GM18502 (cell line): ENCODE measurements around the gene SELENOI.

Source experiments
- ATAC-seq: cut with Tn5 transposase; IDR thresholded peaks from one replicate; pipeline ENCODE4 v1.9.1; 2021; ENCODE audit warnings: mild to moderate bottlenecking; ENCODE audit not compliant: unreplicated experiment, poor library complexity

The SELENOI gene

DNA sequence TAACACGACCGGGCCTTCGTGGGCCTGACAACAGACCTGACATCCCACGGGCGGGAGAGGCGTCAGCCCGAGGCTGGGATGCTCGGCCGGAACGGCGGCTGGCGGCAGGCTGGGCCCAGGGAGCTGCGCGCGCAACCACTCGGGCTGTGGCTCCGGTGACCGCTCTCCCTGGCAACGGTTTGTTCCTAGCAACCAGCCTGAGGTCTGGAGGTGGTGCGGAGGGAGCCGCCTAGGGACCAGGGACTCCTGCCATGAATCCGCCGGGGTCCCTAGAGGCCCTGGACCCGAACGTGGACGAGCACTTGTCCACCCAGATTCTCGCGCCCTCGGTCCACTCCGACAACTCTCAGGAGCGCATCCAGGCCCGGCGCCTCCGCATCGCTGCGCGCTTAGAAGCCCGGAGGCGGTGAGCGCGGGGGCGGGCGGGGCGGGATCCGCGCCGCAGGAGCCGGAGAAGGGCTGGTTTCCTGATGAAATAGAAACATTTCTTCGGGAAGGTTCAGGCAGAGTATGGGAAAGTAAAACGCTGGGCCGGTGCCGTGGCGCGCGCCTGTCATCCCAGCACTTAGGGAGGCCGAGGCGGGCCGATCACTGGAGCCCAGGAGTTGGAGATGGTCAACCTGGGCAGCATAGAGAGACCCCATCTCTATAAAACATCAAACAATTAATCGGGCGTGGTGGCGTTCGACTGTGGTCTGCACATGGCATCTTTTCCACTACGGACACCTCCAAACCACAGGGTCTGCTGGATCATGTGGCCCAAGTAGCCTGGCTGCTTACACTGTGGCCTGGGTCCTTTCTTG, 56.0 kb downstream of the SELENOI start, which contains the start of gene DRC1:
Gene DRC1 (plus strand): TSS at position 182 of the 803 bp plus-strand sequence. CDS start 70 bp downstream, at position 252.
- ATAC-seq = no peak

DNA sequence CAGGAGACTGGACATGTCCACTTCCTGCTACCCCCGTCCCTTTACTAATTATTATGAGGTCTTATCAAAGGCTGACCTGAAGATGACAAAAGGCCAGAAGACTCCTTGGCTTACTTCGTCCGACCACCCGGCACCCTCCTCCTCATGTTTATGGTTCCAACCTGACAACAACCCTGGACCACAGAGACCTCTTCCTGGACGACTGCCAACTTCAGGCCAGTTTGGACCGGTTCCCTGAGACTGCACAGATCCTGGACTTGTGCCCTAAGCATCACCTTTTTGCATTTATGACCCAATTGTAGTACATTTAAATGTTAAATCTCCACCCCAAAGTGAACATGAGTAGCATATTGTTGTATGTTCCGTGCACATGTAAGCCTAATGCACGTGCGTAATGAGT, 61.6 kb downstream of the SELENOI start:
- no peak for ATAC-seq

DNA sequence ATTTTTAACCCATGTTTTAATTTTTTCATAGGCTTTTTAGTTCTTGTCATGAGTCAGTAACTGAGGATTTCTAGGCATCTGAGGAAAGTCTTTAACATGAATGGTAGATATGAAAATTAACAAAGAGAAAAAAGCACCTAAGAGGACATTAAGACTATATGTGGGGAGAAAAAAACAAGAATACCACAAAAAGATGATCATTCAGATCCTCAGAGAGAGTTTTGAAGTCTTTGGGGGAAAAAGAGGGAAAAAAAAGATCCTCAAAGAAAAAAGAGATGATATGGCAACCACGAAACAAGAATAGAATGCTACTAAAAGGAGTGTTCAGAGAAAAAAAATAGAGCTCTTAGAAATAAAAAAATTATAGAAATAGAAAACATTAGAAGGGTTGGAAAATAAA, 63.8 kb downstream of the SELENOI start:
- no peak for ATAC-seq

DNA sequence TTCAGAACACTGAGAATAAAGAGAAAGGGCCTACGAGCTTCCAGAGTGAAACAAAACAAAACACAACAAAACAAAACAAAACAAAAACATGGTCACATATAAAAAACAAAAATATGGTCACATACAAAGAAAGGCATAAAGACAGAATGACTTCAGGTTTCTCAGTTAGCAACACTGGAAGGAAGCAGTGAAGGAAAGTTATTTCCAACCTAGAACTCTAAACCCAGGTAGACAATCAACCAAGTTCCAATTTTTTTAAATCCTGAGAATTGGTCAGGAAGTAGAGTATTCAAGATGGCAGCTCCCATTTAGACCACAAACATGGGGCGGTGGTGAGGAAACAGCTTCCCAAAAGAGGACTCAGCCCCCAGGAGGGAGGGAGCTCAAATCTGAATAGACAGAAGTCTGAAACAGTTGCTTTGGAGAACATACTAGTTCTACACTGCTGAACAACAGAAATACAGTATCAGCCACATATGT, 64.9 kb downstream of the SELENOI start:
- ATAC-seq = no peak

DNA sequence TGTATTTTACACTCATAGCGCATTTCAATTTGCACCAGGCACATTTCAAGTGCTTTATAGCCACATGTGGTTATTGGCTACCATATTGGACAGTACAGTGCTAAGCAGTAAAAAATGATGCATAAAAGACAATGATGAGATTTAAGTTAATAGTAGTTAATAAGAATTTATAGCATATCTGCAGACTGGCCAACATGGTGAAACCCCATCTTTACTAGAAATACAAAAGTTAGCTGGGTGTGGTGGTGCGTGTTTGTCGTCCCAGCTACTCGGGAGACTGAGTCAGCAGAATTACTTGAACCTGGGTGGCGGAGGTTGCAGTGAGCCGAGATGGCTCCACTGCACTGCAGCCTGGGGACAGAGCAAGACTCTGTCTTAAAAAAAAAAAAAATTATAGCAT, 65.5 kb downstream of the SELENOI start:
- ATAC-seq = no peak

DNA sequence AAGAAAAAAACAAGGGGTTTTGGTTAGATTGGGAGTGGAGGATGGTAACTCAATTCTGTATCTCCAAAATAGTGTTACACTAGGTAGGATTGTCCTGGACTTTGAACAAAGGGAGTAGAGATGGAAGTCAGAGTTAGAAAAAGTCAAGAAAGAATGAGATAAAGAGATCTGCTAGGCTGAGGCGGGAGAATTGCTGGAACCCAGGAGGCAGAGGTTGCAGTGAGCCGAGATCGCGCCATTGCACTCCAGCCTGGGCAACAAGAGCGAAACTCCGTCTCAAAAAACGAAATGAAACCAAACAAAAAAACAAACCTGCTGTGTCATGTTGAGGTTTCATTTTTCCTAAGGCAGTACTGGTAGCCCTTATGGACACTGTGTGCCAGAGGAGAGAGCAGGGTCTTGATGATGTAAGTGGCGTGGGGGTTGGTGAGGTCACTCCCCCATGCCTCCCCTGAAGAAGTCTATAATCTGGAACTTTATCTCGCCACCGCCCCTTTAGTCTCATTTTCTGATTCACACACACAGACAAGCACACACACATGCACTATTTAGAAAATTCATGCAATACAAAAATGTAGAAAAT, 66.2 kb downstream of the SELENOI start:
- ATAC-seq = peak; percentile 76

DNA sequence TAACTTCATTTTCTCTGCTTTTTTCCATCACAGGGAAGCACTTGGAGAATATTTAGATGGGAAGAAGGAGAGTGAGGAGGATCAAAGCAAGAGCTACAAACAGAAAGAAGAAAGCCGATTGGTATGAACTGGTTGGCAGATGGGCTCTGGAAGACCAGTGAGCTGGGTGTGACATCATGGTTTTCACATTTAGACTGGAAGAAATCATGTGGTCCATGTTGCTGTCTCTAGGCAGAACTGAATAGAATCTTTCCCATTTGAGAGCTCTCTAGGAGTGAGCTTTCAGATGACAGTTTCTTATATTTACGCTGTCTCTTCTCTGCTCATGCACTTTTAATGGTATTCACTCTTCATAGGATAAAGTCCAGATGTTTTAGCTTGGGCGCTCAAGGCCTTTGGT, 68.4 kb downstream of the SELENOI start:
- ATAC-seq = no peak

DNA sequence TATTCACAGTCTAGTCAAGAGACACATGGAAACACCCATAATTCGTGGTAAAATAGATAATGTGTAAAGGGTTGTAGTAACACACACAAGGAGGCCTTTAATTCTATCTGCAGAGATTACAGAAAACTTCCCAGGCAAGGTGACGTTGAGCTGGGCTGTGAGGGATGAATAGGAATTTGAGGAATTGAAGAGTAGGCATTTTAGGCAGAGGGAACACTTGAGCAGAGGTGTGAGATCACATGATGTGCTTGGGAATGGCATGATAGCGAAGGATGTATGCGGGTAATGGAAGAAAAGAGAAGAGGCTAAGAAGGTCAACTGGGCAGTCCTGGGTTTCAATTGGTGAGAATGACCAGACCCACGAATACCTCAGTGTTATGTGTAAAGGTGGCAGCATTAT, 76.0 kb downstream of the SELENOI start:
- ATAC-seq = no peak

DNA sequence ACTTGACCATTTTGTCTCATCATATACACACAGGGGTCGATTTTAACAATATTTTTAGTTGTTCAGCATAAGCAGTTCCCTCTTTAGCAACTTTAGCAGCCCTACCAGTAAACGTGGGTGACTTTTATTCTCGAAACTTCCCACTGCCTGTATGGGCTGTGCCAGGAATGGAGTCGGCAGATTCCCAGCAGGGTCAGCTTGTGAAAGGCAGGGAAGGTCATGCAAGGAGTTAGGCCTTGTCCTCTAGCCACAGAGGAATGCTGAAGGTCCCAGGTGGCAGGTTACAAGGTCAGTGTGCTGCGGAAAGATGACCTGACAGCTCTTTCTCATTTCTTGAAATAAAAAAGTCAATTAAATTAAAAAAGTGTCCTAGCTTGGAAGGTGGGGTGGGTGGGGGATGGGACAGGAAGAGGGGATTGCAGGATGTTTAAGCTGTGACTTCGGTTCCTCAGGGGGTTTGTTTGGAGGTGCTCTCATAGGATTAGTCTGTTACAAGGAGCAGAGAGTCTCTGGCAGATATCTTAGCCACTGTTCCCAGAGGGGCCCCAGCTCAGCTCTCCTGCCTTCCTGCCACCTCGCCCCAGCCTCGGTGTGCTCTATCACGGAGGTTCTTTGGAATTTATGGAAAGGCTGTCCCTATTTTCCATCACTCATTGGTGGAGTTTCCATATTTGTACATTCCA, 77.1 kb downstream of the SELENOI start:
- ATAC-seq = no peak

DNA sequence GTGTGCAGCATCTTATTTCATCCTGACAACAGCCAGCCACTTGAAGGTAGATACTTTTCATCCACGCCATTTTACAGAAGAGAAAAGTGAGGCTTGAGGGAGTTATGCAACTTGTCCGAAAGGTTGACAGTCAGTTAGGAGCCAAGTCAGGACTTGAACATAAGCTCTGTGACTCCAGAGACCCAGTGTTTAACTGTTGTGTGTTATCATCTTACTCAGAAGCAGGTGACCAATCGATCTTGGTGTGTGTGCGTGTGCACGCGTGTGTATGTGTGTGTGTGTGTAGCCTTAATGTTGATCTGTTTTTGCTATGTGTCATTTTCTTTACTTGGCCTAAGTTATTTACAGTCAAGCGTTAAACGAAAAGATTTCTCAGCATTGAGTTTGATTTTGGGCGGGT, 77.8 kb downstream of the SELENOI start:
- ATAC-seq = no peak

DNA sequence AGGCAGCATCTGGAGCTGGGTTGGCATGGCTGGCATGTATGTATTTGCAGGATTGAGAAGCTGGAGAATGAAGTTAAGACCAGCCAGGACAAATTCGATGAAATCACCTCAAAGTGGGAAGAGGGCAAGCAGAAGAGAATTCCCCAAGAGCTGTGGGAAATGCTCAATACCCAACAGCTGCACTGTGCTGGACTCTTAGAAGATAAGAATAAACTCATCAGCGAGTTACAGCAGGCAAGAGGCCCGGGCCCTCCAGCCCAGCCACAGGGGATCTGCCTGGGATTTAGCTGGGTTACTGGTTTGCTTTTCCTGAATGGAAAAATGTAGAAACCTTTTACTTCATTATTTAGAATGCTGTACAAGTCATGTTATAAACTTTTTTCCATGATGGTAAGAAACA, 78.3 kb downstream of the SELENOI start:
- ATAC-seq = no peak

DNA sequence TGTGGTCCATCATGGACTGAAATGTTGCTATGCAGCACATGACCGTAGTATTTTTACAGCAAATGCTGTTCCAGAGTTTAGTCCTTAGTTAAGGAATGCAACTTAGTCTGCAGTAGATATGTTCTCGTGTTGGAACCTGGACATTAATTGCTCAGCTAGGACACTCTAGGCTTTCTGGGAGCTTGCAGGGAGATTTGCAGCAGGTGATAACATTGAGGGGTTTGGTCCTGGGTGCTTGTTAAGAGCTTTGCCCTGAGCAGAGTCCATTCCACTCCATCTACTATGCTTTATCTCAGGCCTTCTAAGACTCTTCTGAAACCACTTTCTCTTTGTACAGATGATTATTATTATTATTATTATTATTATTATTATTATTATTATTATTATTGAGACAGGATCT, 82.9 kb downstream of the SELENOI start:
- ATAC-seq = no peak

DNA sequence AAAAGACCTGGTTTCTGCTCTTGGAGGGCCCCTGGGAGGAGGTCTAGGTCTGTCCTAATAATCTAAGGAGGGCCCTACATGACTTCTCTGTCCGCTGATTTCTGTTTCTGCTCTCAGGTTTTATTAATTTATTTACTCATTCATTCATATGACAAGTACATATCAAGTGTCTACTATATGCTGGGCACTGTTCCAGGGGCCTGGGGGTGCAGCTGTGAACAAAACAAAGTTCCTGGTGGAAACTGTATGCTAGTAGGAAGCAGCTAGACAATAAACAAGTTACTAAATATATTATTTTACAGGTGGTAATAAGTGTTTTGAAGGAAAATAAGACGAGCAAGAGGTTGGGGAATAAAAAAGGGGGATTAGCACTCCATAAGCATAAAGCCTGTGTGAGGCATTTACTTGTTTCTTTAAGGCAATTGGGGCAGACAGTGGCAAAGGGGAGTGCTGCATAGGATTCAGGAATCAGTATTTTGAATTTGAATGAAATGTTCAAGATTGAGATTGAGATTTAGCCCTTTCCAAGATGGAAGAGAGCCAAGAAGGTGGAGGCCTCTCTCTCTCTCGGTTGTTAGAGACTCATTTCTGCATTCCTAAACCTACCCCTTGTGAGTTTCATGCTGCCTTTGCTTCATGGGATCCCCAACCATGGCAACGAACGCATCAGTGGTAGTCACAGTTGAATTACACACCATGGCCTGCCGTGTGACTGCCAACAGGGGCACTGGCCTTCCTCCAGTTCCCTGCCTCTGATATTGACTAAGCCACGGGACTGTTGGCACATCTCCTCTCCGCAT, 84.0 kb downstream of the SELENOI start:
- no peak for ATAC-seq

DNA sequence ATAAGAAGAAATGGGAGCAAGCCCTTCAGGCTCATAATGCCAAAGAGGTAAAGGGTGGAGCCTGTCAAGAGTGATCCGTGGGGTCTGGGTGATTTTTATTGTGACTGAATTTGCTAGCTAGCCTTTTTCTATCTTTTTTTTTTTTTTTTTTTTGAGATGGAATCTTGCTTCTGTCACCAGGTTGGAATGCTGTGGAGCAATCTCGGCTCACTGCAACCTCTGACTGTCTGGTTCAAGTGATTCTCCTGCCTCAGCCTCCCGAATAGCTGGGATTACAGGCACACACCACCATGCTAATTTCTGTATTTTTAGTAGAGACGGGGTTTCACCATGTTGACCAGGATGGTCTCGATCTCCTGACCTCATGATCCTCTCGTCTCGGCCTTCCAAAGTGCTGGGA, 84.9 kb downstream of the SELENOI start:
- no peak for ATAC-seq

DNA sequence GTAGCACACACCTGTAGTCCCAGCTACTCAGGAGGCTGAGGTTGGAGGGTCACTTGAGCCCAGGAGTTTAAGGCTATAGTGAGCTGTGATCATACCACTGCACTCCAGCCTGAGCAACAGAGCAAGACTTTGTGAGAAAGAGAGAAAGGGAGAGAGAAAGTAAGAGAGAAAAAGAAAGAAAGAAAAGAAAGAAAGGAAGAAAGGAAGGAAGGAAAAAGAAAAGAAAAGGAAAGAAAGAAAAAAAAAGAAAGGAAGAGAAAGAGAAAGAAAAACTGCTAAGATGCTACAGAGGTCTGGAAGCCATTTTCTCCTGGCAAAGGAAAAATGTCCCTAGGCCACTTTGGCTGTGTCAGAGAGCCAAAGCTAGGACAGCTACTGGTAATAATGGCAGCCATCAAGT, 86.4 kb downstream of the SELENOI start:
- no peak for ATAC-seq

DNA sequence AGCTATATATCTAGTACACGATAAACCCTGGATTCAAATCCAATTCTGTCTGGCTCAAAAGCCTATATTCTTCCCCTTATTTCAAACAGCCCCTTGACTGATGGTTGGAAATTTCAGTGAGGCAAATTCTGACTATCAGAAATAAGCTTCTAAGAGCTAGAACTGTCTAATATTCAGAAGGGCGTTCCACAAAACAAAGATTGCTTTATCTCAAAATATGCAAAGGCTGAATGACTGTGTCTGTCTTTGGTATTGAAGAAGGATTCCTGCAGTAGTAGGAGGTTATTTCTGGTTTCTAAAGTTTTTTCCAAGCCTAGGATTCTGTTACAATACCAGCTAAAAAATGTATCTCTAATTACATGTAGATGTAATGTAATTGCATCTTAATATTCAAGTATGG, 86.9 kb downstream of the SELENOI start:
- no peak for ATAC-seq

DNA sequence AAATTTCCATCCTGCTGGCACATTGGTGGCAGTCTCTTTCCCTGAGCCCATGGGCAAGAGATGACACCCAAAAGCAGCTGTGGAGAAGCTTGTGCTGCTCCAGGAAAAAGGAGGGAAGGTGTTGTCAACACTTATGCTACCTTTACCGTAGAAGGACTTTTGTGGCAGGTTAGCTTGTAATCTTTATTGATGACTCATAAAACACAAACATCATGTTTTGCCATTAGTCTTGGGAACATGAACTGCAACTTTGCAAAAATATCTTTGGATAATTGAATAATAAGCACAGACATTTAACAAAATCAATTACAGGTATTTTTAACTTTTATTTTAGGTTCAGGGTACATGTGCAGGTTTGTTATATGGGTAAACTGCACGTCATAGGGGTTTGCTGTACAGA, 89.2 kb downstream of the SELENOI start:
- ATAC-seq = no peak

DNA sequence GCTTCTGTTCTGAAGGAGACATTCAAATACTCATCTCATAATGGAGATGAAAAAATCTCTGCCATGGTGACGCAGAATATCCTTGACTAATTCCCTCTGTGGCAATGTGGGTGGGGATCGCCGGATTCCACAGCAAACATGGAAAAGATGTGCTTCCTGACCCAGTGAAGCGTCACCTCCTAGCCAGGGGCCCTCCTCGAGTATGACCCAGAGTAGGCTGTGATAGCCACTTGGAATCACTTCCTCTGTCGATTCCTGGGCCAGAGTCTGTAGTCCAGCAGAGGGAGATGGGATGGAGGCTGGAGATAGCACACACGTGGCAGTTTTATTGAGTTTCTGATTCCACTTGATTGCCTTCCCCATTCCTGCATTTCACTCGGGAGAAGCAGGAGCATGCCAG, 92.6 kb downstream of the SELENOI start:
- ATAC-seq = no peak

DNA sequence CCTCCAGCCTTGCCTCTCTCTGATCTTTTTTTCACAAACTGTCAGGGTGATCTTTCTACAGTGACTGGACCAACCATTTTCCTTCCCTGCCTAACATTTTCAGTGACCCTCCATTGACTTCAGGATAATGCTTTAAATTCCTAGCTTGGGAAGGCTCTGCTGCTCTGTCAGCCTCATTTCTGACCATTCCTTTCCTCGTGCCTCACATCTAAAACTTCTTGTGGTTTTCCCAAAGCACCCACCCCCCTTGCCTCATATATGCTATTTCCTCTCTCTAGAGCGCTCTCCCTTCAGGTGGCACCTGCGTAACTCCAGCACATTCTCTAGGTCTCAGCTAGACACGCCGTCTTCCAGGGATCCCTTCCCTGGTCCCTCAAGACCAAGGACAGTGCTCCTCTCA, 93.0 kb downstream of the SELENOI start:
- no peak for ATAC-seq

DNA sequence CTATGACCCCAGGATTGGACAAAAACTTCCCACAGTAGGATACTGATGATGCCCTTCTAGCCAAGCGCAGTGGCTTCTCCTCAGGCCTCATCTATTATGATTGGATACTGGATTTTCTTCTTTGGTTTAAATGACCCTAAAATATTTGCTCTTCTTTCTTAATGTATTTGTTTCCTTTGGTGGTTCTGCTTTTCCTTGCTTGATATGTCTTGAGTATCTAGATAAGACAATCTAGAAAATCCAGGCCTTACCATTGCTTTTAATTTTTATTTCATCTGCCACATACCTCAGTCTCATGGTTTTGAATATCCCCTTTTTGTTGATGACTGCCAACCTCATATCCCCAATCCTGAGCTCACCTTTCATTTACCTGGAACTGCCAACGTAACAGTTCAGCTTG, 96.4 kb downstream of the SELENOI start:
- no peak for ATAC-seq

DNA sequence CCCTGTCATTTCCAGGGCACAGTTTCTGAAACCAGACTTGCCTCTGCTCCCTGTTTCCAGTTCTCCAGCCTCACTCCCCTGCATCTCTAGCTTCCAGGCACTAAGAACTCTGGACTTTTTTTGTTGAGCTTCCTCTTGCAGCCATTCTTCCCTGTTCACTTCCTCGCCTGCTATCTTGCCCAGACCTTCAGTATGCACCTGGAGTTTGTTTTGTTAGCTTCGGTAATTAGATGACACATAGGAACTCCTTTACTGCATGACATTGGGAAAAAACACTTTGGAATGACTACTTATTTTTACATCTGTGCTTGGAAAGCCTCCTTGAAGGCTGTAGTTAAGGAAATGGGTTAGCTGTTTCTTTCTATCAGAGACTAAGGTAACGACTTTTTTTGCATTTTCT, 96.8 kb downstream of the SELENOI start:
- ATAC-seq = no peak
